NCI-H345 (cell line): ENCODE measurements around the gene CXorf49.
"Not testable (repeated sequence)": the region's sequence is repeated elsewhere in the genome, so short reads cannot be mapped to it uniquely, and the experiment has no call there.

Source experiments
- DNase-seq: peaks from one replicate; lab custom pipeline; 2025; lab: John Stamatoyannopoulos, UW

The CXorf49 gene

DNA sequence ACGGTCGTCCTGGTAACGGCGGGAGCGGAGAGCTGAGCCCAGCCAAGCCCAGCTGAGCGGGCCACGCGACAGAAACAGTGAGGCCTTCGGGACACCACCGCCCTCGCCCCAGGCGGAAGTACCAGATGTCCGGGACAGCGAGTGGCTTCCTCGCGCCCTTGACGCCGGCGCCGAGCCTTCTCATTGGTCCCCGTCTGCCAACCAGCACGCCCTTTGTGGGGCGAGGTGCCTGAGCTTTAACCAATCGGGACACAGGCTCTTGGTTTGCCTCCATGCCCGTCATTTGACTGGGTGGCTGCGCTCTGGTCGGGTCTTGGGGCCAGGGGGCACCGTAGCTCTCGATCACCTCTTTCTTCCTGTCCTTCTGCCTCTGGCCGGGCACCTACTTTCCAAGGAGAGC, at the start of gene CXorf49:
Gene CXorf49 (minus strand): TSS at position 101 of the 400 bp plus-strand sequence. CDS start 134 bp downstream, outside the sequence.
- not testable (repeated sequence) for DNase-seq

DNA sequence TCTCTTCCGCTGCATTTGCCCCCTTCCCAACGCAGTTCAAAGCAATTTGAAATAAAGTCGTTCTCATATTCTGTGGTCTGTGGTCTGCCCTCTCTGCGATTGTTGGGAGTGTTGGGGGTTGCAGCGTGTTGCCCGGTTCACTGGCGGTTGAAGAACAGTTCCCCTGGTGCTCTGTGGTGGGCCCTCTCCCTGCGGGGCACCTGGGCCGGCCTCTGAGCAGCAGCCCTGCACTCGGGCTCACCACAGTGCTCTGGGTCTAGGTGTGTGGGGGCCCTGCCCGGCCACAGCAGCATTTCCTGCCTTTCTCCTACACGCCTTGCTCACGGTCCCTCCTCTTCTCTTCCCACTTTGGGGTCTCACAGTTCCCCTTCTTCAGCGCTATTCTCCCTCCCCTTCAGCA, 49.0 kb upstream of the CXorf49 start:
- not testable (repeated sequence) for DNase-seq

DNA sequence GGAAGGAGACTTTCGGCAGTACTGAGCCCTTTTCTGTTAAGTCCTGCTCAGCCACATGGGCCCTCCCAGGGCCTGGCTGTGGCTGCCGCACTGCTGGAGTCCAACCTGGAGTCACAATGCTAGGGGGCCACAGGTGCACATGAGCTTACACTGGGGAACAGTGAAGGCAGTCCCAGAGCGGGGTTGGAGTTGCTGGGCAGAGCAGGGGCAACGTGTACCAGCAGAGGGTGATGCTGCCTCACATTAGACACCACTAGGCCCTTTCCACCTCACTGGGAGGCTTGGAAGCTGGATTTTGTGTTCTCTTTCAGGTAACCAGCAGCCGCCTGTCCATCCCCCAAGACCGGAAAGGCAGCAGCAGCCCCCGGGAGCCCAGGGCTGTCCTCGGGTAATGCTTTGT, 47.5 kb upstream of the CXorf49 start:
- not testable (repeated sequence) for DNase-seq

DNA sequence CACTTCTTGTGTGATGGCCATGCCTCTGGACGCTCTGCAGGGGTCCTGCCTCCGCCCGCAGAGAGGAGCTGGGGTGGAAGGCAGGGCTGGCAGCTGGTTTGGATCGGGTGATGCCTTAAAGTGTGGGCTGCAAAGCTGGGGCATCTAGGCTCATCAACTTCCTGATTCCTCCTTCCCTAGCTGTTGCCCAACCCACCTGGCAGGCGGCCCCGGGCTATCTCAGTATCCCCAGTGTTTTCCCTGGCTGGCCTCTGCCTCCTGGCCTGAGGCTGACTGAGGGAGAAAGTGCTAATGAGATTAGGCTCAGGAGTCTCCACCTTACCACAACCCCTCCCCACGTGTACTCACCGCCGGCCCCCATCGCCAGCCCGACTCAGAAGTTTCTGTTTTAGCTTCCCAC, 46.7 kb upstream of the CXorf49 start:
- not testable (repeated sequence) for DNase-seq

DNA sequence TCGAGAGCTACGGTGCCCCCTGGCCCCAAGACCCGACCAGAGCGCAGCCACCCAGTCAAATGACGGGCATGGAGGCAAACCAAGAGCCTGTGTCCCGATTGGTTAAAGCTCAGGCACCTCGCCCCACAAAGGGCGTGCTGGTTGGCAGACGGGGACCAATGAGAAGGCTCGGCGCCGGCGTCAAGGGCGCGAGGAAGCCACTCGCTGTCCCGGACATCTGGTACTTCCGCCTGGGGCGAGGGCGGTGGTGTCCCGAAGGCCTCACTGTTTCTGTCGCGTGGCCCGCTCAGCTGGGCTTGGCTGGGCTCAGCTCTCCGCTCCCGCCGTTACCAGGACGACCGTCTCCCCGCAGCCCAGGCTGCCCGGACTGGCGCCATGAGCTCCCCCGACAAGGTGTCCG, 45.0 kb upstream of the CXorf49 start, which contains the start of gene CXorf49B:
Gene CXorf49B (plus strand): TSS at position 301 of the 400 bp plus-strand sequence. CDS start 75 bp downstream, at position 376.
- DNase-seq: not testable (repeated sequence)

DNA sequence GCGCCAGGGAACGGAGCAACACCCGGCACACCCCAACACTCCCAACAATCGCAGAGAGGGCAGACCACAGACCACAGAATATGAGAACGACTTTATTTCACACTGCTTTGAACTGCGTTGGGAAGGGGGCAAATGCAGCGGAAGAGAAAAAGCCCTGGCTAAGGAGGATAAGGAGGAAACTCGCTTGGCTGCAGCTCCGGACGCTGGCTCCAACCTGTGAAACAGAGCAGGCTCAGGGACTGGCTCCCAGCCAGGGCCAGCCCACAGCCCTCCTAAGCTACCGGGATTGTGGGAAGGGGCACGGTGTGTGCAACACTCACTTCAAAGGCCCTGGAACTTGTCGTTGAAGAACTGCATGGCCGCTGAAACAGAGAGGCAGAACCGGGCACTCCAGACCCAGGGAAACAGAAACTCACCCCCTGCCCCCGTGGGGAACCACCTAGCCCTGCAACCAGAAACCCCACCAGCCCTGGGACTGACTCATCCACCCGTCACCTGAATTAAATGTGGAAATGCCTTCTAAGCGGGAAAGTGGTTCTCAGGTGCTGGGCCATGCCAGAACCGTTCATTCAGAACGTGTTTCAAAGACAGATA, 42.7 kb upstream of the CXorf49 start:
- DNase-seq: not testable (repeated sequence)

DNA sequence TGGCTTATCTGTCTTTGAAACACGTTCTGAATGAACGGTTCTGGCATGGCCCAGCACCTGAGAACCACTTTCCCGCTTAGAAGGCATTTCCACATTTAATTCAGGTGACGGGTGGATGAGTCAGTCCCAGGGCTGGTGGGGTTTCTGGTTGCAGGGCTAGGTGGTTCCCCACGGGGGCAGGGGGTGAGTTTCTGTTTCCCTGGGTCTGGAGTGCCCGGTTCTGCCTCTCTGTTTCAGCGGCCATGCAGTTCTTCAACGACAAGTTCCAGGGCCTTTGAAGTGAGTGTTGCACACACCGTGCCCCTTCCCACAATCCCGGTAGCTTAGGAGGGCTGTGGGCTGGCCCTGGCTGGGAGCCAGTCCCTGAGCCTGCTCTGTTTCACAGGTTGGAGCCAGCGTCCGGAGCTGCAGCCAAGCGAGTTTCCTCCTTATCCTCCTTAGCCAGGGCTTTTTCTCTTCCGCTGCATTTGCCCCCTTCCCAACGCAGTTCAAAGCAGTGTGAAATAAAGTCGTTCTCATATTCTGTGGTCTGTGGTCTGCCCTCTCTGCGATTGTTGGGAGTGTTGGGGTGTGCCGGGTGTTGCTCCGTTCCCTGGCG, 2.3 kb upstream of the CXorf49 start:
- DNase-seq: not testable (repeated sequence)

DNA sequence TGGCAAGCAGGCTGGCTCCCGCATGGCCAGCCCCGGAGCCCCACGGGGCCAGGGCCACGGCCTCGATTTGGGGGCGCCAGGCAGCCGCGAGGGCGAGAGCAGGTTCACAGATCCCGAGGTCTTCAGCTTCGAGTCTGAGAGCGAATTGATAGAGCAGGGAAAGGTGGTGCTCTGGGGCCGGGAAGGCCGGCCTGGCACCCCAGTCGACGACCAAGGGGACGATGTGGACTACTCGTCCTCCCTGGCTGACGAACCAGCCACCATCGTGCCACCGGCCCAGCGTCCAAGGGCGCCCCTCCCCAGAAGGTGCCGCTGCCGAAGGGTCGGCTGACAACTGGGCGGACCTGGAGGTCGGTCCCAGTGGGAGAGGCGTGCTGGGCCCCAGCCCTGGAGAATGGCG, 1.1 kb upstream of the CXorf49 start:
- DNase-seq: not testable (repeated sequence)

DNA sequence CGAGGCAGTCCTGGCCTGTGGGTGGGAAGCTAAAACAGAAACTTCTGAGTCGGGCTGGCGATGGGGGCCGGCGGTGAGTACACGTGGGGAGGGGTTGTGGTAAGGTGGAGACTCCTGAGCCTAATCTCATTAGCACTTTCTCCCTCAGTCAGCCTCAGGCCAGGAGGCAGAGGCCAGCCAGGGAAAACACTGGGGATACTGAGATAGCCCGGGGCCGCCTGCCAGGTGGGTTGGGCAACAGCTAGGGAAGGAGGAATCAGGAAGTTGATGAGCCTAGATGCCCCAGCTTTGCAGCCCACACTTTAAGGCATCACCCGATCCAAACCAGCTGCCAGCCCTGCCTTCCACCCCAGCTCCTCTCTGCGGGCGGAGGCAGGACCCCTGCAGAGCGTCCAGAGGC, 1.8 kb downstream of the CXorf49 start:
- not testable (repeated sequence) for DNase-seq

DNA sequence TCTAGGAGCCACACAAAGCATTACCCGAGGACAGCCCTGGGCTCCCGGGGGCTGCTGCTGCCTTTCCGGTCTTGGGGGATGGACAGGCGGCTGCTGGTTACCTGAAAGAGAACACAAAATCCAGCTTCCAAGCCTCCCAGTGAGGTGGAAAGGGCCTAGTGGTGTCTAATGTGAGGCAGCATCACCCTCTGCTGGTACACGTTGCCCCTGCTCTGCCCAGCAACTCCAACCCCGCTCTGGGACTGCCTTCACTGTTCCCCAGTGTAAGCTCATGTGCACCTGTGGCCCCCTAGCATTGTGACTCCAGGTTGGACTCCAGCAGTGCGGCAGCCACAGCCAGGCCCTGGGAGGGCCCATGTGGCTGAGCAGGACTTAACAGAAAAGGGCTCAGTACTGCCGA, 2.5 kb downstream of the CXorf49 start:
- not testable (repeated sequence) for DNase-seq

DNA sequence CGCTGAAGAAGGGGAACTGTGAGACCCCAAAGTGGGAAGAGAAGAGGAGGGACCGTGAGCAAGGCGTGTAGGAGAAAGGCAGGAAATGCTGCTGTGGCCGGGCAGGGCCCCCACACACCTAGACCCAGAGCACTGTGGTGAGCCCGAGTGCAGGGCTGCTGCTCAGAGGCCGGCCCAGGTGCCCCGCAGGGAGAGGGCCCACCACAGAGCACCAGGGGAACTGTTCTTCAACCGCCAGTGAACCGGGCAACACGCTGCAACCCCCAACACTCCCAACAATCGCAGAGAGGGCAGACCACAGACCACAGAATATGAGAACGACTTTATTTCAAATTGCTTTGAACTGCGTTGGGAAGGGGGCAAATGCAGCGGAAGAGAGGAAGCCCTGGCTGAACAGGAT, 4.0 kb downstream of the CXorf49 start:
- not testable (repeated sequence) for DNase-seq

DNA sequence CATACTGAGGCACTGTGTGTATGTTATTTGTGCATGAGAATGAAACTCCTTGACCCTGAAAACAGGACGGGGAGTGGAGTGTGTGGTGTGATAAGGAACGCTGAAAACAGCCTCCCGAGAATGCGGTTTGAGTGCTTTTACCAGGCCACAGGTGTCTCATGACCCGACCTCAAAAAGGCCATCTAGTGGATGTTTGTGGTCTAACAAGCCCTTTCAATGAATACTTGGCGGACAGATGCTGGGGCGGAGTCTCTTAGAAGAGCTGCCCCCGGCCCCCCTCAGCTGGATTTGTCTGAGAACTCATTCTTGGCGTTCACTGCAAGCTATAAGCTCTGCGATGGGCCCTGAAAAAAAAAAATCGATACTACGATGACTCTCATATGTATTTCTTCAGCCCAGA, 15.2 kb downstream of the CXorf49 start:
- not testable (repeated sequence) for DNase-seq

DNA sequence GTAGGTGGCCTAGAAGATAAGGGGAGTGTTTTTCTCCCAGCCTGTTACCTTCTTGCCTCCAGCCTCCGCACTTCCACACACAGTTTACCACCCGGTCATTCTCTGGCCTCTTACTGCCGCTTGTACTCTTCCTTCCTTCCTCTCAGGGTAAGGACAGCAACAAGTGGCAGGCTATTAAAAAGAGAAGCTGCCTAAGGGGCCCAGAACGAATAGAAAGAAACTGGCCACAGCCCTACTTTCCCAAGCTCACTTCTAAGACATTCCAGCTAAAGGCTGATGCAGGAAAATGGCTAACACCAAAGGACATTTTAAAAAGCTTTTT, 19.1 kb downstream of the CXorf49 start:
- DNase-seq: not testable (repeated sequence)

DNA sequence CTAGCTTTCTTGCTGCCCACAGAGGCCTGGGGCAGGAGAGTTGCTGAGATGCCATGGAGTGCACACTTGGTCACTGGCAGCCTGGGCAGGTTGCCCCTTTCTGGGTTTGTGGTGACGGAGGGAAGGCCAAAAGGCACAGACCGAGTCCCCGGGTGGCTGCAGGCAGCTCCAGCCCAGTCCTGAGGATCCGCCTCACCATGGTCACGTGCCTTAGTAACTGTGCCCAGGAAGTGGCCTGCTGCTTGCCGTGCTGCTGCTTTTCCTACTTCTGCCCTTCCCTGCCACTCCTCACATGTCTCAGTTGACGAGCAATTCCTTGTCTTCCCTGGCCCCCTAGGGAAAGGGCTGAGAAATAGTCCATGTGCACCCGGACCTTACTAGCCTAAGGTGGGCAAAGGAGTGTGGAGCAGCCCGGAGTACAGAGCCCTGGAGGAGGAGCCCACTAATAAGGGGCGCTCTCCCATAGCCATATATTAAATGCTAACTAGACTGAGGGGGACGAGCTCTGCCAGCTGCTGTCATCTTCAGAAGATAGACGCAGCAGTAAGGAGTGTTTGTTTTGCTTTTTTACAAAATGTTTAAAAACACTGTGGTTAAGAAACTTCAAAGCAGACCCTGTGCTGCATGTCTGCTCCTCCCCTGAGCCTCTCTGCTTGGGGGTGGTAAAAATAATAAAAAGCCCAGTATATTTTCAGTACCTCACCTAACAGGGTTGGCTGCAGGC, 19.6 kb downstream of the CXorf49 start:
- not testable (repeated sequence) for DNase-seq

DNA sequence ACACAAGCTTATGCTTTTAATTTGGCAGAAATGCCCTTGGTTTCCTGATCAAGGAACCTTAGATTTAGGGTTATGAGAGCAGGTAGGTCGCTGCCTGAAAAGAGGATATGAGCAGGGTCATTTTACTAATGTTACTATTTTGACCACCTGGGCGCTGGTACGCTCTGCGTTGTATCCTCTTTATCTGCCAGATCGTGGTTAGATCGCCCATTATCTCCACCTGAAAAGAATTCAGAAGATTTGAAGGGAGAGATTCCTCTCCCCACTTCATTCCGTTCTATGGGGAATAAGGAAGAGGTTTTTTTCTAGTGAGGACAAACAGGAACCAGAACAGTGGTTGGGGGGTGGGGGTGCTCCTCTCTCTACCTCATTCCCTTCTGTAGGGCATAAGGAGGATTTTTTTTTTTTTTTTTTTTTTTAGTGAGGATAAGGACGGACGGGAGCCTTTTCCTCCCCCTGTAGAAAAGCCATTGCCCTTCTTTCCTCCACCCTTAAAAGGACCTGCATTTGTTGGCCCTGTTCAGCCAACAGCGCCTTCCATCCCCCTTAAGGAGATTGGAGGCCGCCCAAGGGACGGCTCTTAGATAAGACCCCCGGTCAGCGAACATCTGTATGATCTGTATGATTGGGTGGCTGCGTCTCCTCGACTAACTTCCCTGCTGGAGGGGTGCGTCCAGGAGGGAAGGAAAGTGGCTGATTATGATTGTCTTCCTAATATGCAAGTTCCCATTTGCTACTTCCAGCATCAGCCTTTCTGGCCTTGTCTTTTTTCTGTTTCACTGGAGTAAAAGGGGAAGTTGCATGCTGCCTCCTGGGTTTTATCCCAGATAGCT, 20.4 kb downstream of the CXorf49 start:
- not testable (repeated sequence) for DNase-seq

DNA sequence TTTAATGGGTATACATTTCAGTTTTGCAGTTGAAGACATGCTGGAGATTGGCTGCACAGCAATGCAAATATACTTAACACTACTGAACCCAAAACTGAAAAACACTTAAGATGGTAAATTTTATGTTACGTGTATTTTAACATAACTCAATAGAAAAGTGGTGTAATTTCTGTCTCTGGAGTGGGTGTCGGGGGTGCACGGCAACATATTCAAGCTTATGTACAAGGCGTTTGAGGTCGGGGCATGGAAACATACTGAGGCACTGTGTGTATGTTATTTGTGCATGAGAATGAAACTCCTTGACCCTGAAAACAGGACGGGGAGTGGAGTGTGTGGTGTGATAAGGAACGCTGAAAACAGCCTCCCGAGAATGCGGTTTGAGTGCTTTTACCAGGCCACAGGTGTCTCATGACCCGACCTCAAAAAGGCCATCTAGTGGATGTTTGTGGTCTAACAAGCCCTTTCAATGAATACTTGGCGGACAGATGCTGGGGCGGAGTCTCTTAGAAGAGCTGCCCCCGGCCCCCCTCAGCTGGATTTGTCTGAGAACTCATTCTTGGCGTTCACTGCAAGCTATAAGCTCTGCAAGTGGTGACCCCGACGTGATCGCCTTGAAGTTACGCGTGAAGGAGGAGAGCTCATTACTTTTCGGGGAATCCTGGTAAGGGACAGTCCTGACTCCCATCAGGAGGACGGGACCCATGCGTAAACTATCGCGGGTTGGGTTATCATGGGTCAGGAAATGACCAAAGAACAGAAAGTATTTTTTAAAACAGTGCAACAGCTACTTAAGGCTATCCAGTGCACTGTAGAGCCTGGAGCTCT, 21.2 kb downstream of the CXorf49 start:
- DNase-seq: not testable (repeated sequence)

DNA sequence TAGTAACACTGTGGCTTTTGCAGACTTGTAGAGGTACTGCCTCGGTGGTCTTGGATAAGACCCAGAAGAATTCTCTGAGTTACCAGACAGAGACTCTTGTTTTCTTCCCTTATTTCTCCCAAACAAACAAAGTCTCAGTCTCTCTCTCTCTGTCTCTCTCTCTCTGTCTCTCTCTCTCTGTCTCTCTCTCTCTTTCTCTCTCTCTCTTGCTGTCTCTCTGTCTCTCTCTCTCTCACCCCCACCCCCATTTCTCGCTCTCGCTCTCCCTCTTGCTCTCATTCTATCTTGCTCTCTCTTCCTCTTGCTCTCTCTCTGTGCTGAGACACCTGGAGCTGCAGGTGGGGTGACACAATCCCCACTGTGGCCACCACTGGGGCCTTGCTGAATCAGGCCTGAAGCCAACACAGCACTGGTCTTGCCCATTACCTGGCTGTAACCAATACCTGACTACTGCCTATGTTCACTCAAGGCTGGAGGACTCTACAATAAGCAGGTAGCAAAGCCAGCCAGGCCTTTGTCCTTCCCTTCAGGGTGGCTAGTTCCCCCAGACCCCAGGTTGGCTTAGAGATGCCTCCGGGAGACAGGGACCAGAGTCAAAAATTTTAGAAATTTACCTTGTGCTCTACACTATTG, 38.4 kb downstream of the CXorf49 start:
- no peak for DNase-seq

DNA sequence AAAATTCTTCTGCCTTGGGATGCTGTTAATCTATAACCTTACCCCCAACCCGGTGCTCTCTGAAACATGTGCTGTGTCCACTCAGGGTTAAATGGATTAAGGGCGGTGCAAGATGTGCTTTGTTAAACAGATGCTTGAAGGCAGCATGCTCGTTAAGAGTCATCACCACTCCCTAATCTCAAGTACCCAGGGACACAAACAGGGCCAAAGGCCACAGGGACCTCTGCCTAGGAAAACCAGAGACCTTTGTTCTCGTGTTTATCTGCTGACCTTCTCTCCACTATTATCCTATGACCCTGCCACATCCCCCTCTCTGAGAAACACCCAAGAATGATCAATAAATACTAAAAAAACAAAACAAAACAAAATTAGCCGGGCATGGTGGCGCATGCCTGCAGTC, 40.9 kb downstream of the CXorf49 start:
- not testable (repeated sequence) for DNase-seq

DNA sequence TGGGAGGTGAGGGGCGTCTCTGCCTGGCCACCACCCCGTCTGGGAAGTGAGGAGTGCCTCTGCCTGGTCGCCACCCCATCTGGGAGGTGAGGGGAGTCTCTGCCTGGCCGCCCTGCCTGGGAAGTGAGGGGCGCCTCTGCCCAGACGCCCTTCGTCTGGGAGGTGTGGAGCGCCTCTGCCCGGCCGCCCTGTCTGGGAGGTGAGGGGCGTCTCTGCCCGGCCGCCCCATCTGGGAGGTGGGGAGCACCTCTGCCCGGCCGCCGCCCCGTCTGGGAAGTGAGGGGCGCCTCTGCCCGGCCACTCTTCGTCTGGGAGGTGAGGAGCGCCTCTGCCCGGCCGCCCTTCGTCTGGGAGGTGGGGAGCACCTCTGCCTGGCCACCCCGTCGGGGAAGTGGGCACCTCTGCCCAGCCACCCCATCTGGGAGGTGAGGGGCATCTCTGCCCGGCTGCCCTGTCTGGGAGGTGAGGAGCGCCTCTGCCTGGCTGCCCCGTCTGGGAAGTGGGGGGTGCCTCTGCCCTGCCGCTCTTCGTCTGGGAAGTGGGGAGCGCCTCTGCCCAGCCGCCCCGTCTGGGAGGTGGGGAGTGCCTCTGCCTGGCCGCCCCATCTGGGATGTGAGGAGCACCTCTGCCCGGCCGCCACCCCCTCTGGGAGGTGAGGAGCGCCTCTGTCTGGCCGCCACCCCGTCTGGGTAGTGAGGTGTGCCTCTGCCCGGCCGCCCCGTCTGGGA, 41.9 kb downstream of the CXorf49 start:
- DNase-seq: not testable (repeated sequence)

DNA sequence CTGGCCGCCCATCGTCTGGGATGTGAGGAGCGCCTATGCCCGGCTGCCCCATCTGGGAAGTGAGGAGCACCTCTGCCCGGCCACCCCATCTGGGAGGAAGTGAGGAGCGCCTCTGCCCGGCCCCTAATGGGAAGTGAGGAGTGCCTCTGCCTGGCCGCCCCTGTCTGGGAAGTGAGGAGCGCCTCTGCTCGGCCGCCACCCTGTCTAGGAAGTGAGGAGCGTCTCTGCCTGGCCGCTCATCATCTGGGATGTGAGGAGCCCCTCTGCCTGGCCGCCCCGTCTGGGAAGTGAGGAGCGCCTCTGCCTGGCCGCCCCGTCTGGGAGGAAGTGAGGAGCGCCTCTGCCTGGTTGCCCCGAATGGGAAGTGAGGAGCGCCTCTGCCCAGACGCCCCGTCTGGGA, 42.4 kb downstream of the CXorf49 start:
- not testable (repeated sequence) for DNase-seq
